ENCODE measurements around the gene GLG1. TPM values are rescaled to one million over a fixed set of nuclear protein-coding genes. Genes with fewer than 3 reads are reported as not detected.

Gene GLG1
- total RNA-seq, 1 donor from 2014 or later = 108 TPM

GRCh38 chr16:74463888-74464287 is 143.0 kb downstream of the GLG1 start:
- no peaks in the 10 kb centered on the region for H3K27me3 ChIP-seq (ENCODE audit: control insufficient read depth, insufficient read depth, low read length)
- TF ChIP-seq CTCF (IDR thresholded peaks at IDR 0.05; ENCODE audit: insufficient read depth, low read length, poor library complexity, severe bottlenecking) = no peak
- no peak for DNase-seq (ENCODE audit: low read depth)
- H3K4me3 ChIP-seq (ENCODE audit: low read depth, low read length) = no peak overlapping the region
- H3K36me3 ChIP-seq (ENCODE audit: control insufficient read depth, insufficient read depth, low read length) = peaks cover 7% of the 10 kb centered on the region

- Histone ChIP-seq H3K27me3 (ENCODE audit: control insufficient read depth, insufficient read depth, low read length) (no peaks in the 10 kb centered on the region), H3K4me3 (ENCODE audit: low read depth, low read length) (no peak overlapping the region), H3K36me3 (ENCODE audit: control insufficient read depth, insufficient read depth, low read length) (peaks cover 4% of the 10 kb centered on the region)
- DNase-seq (ENCODE audit: low read depth) = no peak
- TF ChIP-seq CTCF (IDR thresholded peaks at IDR 0.05; ENCODE audit: insufficient read depth, low read length, poor library complexity, severe bottlenecking) = no peak
These were observed 144.6 kb downstream of the GLG1 start for GRCh38 chr16:74462361-74462760.

- no peak for DNase-seq (ENCODE audit: low read depth)
- no peak for TF ChIP-seq CTCF (IDR thresholded peaks at IDR 0.05; ENCODE audit: insufficient read depth, low read length, poor library complexity, severe bottlenecking)
- no peaks in the 10 kb centered on the region for H3K27me3 ChIP-seq (ENCODE audit: control insufficient read depth, insufficient read depth, low read length)
- no peak overlapping the region for H3K4me3 ChIP-seq (ENCODE audit: low read depth, low read length)
- H3K36me3 ChIP-seq (ENCODE audit: control insufficient read depth, insufficient read depth, low read length) = peaks cover 2% of the 10 kb centered on the region
These were observed 145.1 kb downstream of the GLG1 start for GRCh38 chr16:74461826-74462225.

- Histone ChIP-seq H3K27me3 (ENCODE audit: control insufficient read depth, insufficient read depth, low read length) (no peaks in the 10 kb centered on the region), H3K4me3 (ENCODE audit: low read depth, low read length) (no peak overlapping the region), H3K36me3 (ENCODE audit: control insufficient read depth, insufficient read depth, low read length) (peaks cover 2% of the 10 kb centered on the region)
- no peak for TF ChIP-seq CTCF (IDR thresholded peaks at IDR 0.05; ENCODE audit: insufficient read depth, low read length, poor library complexity, severe bottlenecking)
- DNase-seq (ENCODE audit: low read depth) = no peak
These were observed 146.4 kb downstream of the GLG1 start for GRCh38 chr16:74460542-74460941.

- H3K4me3 ChIP-seq (ENCODE audit: low read depth, low read length) = no peak overlapping the region
- DNase-seq (ENCODE audit: low read depth) = no peak
- no peak for TF ChIP-seq CTCF (IDR thresholded peaks at IDR 0.05; ENCODE audit: insufficient read depth, low read length, poor library complexity, severe bottlenecking)
- H3K36me3 ChIP-seq (ENCODE audit: control insufficient read depth, insufficient read depth, low read length) = no peaks in the 10 kb centered on the region
- H3K27me3 ChIP-seq (ENCODE audit: control insufficient read depth, insufficient read depth, low read length) = no peaks in the 10 kb centered on the region
These were observed 150.7 kb downstream of the GLG1 start for GRCh38 chr16:74456290-74456625.

- DNase-seq (ENCODE audit: low read depth) = no peak
- no peak for TF ChIP-seq CTCF (IDR thresholded peaks at IDR 0.05; ENCODE audit: insufficient read depth, low read length, poor library complexity, severe bottlenecking)
- Histone ChIP-seq H3K27me3 (ENCODE audit: control insufficient read depth, insufficient read depth, low read length) (no peaks in the 10 kb centered on the region), H3K4me3 (ENCODE audit: low read depth, low read length) (no peak overlapping the region), H3K36me3 (ENCODE audit: control insufficient read depth, insufficient read depth, low read length) (no peaks in the 10 kb centered on the region)
These were observed 151.2 kb downstream of the GLG1 start for GRCh38 chr16:74455619-74456289.
